BLaER1 (cell line): Measurements from ENCODE around the gene SLC22A6.

Source experiments
- H3K27ac ChIP-seq: shearing (Covaris generic); formaldehyde crosslinking; 2 replicates; pipeline ENCODE4 v1.8.1; 2022
- H3K27me3 ChIP-seq: shearing (Covaris generic); formaldehyde crosslinking; 2 replicates; pipeline ENCODE4 v1.8.1; 2022
- H3K36me3 ChIP-seq: shearing (Covaris generic); formaldehyde crosslinking; 2 replicates; pipeline ENCODE4 v1.8.1; 2022
- H3K4me1 ChIP-seq: shearing (Covaris generic); formaldehyde crosslinking; 2 replicates; pipeline ENCODE4 v1.8.1; 2022
- H3K4me2 ChIP-seq: shearing (Covaris generic); formaldehyde crosslinking; 2 replicates; pipeline ENCODE4 v1.8.1; 2022
- H3K4me3 ChIP-seq: shearing (Covaris generic); formaldehyde crosslinking; 2 replicates; pipeline ENCODE4 v1.8.1; 2022
- H3K9ac ChIP-seq: shearing (Covaris generic); formaldehyde crosslinking; 2 replicates; pipeline ENCODE4 v1.8.1; 2022
- H3K9me3 ChIP-seq: shearing (Covaris generic); formaldehyde crosslinking; 2 replicates; pipeline ENCODE4 v1.8.1; 2022
- H4K20me1 ChIP-seq: shearing (Covaris generic); formaldehyde crosslinking; 2 replicates; pipeline ENCODE4 v1.8.1; 2022
- Cebpa-rat ChIP-seq: shearing (Covaris generic); IDR thresholded peaks from 2 replicates; pipeline ENCODE4 v1.8.1; 2022

The SLC22A6 gene

DNA sequence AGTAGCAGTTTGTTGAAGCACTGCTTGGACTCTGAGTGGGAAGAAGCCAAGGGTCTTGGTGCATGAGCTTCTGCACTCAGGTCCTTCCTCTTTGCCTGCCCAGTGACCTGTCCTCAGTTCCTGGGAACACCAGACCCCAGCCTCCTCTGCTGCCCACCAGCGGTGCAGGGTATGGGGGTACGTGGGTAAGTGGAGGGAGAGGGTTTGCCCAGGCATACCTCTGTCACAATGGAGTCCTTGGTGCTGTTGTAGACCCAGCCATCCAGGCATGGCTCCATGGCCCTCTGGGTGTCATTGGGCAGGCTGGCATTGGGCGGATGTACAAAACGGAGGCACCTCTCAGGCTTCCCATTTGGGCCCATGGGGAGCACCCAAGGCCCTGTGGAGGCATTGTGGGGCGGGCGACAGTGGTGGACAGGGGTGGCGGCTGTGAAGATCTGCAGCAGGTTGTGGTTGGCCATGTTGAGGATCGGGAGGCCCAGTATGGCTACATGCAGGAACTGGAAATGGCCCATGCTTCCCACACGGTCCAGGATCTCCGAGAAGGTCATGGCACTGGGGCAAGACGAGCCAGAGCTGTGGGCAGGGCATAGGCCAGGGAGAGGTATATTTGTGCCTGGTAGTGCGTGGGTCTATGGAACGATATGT, 29.8 kb upstream of the SLC22A6 start:
- H3K4me1 ChIP-seq: no peaks in the 10 kb centered on the region
- no peak for TF ChIP-seq Cebpa-rat
- H3K9ac ChIP-seq: no peak overlapping the region
- H3K27me3 ChIP-seq: no peaks in the 10 kb centered on the region
- H4K20me1 ChIP-seq: no peaks in the 10 kb centered on the region
- no peaks in the 10 kb centered on the region for H3K9me3 ChIP-seq
- H3K36me3 ChIP-seq: no peaks in the 10 kb centered on the region
- H3K4me2 ChIP-seq: no peak overlapping the region
- no peak overlapping the region for H3K27ac ChIP-seq
- H3K4me3 ChIP-seq: no peak overlapping the region

DNA sequence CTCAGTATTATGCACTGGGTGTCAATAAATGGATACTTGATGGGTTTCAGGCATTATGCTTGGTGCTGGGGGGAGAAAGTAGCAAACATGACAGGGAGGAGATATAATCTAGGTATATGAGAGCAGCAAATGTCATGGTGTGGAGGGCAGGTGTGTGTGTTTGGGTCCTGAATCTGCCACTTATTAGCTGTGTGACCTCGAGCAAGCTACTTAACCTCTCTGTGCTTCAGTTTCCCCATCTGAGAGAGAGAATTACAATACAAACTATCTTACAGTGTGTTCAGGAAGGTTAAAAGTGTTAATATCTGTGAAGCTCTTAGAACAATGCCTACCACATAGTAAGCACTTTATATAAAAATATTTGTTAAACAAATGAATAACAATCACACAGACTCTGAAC, 28.1 kb upstream of the SLC22A6 start:
- Histone ChIP-seq H3K4me1 (no peaks in the 10 kb centered on the region), H3K4me3 (no peak overlapping the region), H3K4me2 (no peak overlapping the region), H3K27me3 (no peaks in the 10 kb centered on the region), H4K20me1 (no peaks in the 10 kb centered on the region), H3K27ac (no peak overlapping the region), H3K36me3 (no peaks in the 10 kb centered on the region), H3K9ac (no peak overlapping the region), H3K9me3 (no peaks in the 10 kb centered on the region)
- TF ChIP-seq Cebpa-rat: no peak

DNA sequence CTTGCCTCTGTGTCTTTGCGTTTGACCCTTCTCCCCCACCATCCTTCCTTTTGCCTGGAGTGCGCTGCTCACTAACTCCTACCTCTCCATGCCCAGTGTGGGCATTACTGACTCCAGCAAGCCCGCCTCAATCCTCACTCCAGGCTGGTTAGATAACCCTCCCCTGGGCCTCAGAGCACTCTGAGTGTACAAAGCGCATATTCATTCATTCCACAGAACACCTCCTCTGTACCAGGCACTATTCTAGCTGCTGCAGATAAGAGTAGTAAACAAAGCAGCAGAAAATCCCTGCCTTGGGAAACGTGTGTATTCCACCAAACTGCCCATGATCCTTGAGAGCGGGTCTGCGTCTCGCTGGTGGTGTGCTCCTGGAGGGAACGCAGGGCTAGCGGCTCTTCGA, 27.7 kb upstream of the SLC22A6 start:
- TF ChIP-seq Cebpa-rat: no peak
- Histone ChIP-seq H3K27ac (no peak overlapping the region), H3K4me3 (no peak overlapping the region), H3K36me3 (no peaks in the 10 kb centered on the region), H3K4me2 (no peak overlapping the region), H3K27me3 (no peaks in the 10 kb centered on the region), H4K20me1 (no peaks in the 10 kb centered on the region), H3K9ac (no peak overlapping the region), H3K4me1 (no peaks in the 10 kb centered on the region), H3K9me3 (no peaks in the 10 kb centered on the region)

DNA sequence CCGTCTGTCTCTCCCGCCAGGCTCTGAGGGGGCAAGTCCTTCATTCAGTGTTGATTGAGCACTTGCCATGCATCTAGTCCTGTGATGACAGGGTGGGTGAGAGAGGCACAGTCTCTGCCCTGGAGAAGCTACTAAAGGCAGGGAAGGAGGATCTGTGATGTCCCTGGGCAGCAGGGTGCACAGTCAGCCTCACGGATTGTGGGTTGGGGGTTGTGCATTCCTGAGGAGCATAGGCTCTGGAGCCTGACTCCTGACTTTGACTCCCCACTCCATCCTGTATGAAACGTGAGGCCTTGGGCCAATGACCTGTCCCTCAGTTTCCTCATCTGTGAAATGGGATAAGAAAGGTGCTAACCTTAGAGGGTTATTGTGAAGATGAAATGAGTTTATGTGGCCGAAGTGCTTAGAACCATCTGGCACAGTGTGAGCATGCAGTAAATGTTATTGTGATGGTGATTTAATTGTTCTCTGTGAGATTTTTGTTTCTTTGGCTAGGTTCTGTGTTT, 26.2 kb upstream of the SLC22A6 start:
- no peaks in the 10 kb centered on the region for H3K27me3 ChIP-seq
- no peaks in the 10 kb centered on the region for H3K36me3 ChIP-seq
- H3K4me2 ChIP-seq: no peak overlapping the region
- H3K4me1 ChIP-seq: no peaks in the 10 kb centered on the region
- H3K9me3 ChIP-seq: no peaks in the 10 kb centered on the region
- H3K9ac ChIP-seq: no peak overlapping the region
- TF ChIP-seq Cebpa-rat: no peak
- no peaks in the 10 kb centered on the region for H4K20me1 ChIP-seq
- no peak overlapping the region for H3K4me3 ChIP-seq
- no peak overlapping the region for H3K27ac ChIP-seq

DNA sequence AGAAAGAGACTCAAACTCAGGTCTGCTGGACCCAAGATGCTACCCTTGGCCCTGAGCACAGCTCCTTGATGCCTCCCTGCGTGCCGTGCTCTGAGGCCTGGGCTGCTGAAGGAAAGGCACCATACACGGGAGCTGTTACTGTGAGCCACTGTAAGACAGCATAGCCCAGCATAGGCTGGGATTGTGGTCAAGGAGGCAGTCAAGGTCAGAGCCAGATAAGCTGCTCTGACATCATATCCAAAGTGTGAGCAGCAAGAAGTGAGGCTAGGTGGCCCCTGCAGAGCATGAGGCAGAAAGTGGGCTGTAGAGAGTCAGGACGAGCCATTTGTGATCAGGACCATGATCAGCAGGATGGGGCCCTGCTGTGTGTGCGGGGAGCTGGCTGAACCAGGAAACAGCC, 23.2 kb upstream of the SLC22A6 start:
- H3K4me1 ChIP-seq: no peaks in the 10 kb centered on the region
- H3K4me3 ChIP-seq: no peak overlapping the region
- no peaks in the 10 kb centered on the region for H3K27me3 ChIP-seq
- no peaks in the 10 kb centered on the region for H3K9me3 ChIP-seq
- no peaks in the 10 kb centered on the region for H3K36me3 ChIP-seq
- H4K20me1 ChIP-seq: no peaks in the 10 kb centered on the region
- no peak overlapping the region for H3K27ac ChIP-seq
- no peak overlapping the region for H3K9ac ChIP-seq
- no peak for TF ChIP-seq Cebpa-rat
- H3K4me2 ChIP-seq: no peak overlapping the region

DNA sequence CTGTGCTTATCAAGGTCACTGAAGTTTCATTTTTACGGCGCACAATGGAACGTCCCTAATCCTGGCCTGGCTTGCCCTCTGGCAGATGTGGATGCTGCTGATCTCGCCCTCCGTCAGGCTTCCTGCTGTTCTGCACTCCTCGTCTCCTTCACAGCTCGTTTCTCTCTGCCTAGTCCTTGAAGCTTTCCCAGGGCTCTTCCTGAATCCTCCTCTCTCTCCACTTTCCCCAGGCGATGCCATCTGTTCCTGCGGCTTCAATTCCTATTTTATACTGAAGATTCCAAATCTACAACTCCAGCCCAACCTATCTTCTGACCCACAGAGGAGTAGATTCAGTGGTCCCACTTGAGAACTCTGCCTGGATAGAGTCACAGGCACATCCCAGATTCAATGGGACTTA, 16.7 kb upstream of the SLC22A6 start:
- no peak overlapping the region for H3K4me2 ChIP-seq
- no peak overlapping the region for H3K9ac ChIP-seq
- H3K9me3 ChIP-seq: no peaks in the 10 kb centered on the region
- no peaks in the 10 kb centered on the region for H3K27me3 ChIP-seq
- H3K27ac ChIP-seq: no peak overlapping the region
- TF ChIP-seq Cebpa-rat: no peak
- no peaks in the 10 kb centered on the region for H4K20me1 ChIP-seq
- no peak overlapping the region for H3K4me3 ChIP-seq
- no peaks in the 10 kb centered on the region for H3K4me1 ChIP-seq
- H3K36me3 ChIP-seq: no peaks in the 10 kb centered on the region

DNA sequence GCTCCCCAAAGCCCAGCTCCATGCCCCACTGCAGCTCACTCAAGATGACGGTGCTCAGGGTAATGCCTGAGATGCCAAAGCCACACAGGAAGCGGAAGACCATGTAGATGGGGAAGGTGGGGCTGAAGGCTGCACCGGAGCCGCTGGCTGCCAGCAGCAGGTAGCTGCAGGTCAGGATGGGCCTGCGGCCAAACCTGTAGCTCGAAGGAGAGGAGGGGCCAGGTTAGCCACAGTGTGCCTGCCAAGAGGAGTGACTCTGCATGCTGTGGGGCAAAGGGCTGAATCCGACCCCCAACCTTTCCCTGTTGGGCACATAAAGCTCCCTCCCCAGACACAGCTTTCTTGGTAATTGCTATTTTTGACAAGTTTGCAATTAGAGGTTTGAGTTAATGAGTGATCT, 14.9 kb upstream of the SLC22A6 start:
- no peak for TF ChIP-seq Cebpa-rat
- Histone ChIP-seq H3K9ac (no peak overlapping the region), H3K9me3 (no peaks in the 10 kb centered on the region), H3K27me3 (no peaks in the 10 kb centered on the region), H4K20me1 (no peaks in the 10 kb centered on the region), H3K36me3 (no peaks in the 10 kb centered on the region), H3K27ac (no peak overlapping the region), H3K4me3 (no peak overlapping the region), H3K4me1 (no peaks in the 10 kb centered on the region), H3K4me2 (no peak overlapping the region)

DNA sequence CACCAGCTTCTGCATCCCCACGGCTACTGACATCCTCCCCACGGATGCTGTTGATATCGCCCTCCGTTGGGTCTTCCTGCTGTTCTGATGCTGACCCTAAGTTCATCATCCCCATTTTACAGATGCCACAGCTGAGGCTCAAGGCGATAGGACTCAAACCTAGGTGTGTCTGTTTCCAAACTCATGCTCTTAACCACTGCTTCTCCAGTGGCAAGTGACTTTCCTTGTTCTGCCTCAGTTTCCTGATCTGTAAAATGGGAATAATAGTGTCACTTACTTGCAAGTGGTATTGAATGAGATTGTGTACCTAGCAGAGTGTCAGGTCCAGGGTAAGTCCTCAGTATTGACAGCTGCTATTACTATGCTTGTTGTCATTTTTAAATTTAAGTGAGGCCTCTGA, 14.4 kb upstream of the SLC22A6 start:
- H3K27ac ChIP-seq: no peak overlapping the region
- no peak overlapping the region for H3K9ac ChIP-seq
- no peaks in the 10 kb centered on the region for H4K20me1 ChIP-seq
- no peaks in the 10 kb centered on the region for H3K36me3 ChIP-seq
- TF ChIP-seq Cebpa-rat: no peak
- no peaks in the 10 kb centered on the region for H3K9me3 ChIP-seq
- no peak overlapping the region for H3K4me3 ChIP-seq
- H3K27me3 ChIP-seq: no peaks in the 10 kb centered on the region
- no peak overlapping the region for H3K4me2 ChIP-seq
- H3K4me1 ChIP-seq: no peaks in the 10 kb centered on the region

DNA sequence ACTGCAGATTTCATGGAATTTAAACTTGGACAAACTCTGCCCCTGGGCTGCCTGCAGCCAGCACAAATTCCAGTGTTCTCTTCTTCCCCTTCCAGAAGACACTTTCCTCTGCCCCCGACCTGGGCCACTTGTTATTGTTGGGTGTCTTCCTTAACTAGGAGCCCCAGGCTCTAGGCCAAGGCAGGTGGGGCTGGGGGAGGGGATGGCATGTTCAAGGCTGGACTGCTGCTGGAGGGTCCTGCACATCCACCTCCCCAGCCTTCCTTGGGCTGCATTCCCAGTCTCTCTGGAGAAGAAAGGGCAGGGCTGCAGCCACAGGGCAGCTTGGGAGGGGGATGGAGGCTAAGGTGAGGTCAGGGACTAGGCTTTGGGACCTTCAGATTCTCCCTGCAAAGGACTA, 11.5 kb upstream of the SLC22A6 start:
- no peak overlapping the region for H3K4me2 ChIP-seq
- no peaks in the 10 kb centered on the region for H3K4me1 ChIP-seq
- H3K9ac ChIP-seq: no peak overlapping the region
- H3K9me3 ChIP-seq: no peaks in the 10 kb centered on the region
- H3K27ac ChIP-seq: no peak overlapping the region
- no peaks in the 10 kb centered on the region for H3K36me3 ChIP-seq
- no peaks in the 10 kb centered on the region for H4K20me1 ChIP-seq
- H3K4me3 ChIP-seq: no peak overlapping the region
- no peak for TF ChIP-seq Cebpa-rat
- no peaks in the 10 kb centered on the region for H3K27me3 ChIP-seq

DNA sequence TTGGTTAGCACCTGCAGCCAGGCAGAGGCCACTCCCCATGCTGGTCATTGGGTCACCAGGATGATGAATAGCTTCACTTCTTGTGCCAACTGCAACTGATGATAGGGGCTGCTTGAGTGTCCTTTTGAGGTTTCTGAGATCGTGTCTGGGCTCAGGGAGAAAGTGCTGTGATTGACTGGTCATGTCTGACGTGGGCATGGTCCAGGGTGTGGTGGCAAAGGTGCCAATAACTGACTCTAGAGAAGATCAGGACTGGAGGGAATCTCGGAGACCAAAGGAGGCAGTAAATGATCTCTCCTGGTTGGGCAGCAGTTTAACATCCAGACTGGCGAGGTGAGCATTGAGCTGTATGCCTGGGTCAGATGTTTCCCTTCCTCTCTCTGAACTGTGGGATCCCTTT, 10.0 kb upstream of the SLC22A6 start:
- H3K4me1 ChIP-seq: no peaks in the 10 kb centered on the region
- no peak overlapping the region for H3K27ac ChIP-seq
- H4K20me1 ChIP-seq: no peaks in the 10 kb centered on the region
- no peaks in the 10 kb centered on the region for H3K36me3 ChIP-seq
- no peaks in the 10 kb centered on the region for H3K9me3 ChIP-seq
- no peak overlapping the region for H3K4me2 ChIP-seq
- H3K4me3 ChIP-seq: no peak overlapping the region
- H3K9ac ChIP-seq: no peak overlapping the region
- no peak for TF ChIP-seq Cebpa-rat
- H3K27me3 ChIP-seq: no peaks in the 10 kb centered on the region

DNA sequence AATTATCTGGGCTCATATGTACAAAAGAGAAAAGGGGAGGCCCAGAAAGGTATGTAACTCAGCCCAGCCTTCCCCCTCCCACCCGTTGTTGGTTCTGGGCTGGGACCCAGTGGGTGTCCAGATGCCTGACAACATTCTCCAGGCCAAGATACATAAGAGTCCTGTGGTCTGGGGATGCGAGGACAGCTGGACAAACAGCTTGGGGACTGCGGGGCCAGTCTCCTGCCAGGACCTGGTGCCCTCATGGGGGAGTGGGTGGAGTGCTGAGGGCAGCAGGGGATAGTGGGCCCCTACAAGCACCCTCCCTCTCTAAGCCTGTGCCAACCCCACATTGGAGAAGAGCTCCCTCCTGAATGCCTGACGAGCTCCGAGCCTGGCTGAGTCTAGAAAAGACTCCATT, 3.5 kb upstream of the SLC22A6 start:
- Histone ChIP-seq H3K9me3 (no peaks in the 10 kb centered on the region), H3K27me3 (no peaks in the 10 kb centered on the region), H3K9ac (no peak overlapping the region), H3K4me1 (peaks cover 18% of the 10 kb centered on the region), H3K4me2 (no peak overlapping the region), H3K27ac (no peak overlapping the region), H4K20me1 (no peaks in the 10 kb centered on the region), H3K36me3 (no peaks in the 10 kb centered on the region), H3K4me3 (no peak overlapping the region)
- no peak for TF ChIP-seq Cebpa-rat
